DMS 273 (cell line): ENCODE measurements around the gene CDAN1.
"Not testable (repeated sequence)": the region's sequence is repeated elsewhere in the genome, so short reads cannot be mapped to it uniquely, and the experiment has no call there.

Experiments
- DNase-seq: peaks from one replicate; lab custom pipeline; 2025; ENCODE audit not compliant: unreplicated experiment; lab: John Stamatoyannopoulos, UW

CDAN1 gene

DNA sequence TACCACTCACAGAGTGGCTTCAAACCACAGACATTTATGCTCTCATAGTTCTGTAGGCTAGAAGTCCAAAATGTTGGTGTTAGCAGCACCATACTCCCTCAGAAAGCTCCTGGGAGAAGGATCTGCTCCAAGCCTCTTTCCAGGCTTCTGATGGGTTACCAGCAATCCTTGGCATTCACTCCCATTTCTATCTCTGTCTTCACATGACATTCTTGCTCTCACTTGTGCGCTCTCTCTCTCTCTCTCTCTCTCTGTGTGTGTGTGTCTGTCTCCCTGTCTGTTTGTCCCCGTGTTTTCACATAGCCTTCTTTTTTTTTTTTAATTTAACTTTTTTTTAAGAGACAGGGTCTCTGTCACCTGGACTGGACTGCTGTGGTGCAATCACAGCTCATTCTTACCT lies 26.3 kb downstream of the CDAN1 start:
- no peak for DNase-seq

DNA sequence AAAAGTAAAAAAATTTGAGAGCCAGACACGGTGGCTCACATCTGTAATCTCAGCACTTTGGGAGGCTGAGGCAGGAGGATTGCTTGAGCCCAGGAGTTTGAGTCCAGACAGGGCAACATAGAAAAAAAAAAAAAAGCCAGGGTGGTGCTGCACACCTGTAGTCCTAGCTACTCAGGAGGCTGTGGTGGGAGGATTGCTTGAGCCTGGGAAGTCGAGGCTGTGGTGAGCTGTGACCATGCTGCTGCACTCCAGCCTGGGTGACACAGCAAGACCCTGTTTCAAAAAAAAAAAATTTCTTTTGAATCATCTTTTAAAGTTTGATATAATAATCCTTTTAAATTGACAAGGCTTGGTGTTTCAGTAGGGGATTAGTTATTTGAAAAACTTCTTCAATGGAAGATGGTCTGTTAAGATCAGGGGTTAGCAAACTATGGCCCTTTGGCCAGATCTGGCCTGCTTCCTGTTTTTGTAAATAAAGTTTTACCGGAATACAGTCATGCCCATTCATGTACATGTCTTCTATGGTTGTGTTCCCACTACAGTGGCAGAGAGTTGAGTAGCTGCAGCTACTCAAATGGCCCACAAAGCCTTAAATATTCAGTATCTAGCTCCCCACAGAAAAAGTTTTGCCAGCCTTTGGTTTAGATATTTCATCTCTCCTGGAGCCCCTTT lies 28.9 kb downstream of the CDAN1 start:
- DNase-seq, result no peak

DNA sequence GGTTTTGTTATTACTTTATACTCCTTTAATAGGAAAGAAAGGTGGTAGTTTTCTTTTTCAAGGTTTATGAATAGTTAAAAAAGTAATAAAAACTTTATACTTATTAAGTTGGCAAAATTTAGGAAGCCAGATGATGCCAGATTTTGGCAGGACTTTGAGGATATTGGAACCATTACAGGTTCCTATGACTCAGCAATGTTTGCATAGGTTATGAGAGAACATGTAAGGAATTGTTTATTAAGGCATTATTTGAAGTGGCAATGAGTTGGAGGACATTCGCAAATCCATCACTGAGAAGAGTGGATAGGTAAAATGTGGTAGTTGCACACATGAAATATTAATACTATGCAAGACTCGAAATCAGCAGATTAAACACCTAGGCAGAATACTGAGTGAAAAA lies 29.9 kb downstream of the CDAN1 start:
- no peak for DNase-seq

DNA sequence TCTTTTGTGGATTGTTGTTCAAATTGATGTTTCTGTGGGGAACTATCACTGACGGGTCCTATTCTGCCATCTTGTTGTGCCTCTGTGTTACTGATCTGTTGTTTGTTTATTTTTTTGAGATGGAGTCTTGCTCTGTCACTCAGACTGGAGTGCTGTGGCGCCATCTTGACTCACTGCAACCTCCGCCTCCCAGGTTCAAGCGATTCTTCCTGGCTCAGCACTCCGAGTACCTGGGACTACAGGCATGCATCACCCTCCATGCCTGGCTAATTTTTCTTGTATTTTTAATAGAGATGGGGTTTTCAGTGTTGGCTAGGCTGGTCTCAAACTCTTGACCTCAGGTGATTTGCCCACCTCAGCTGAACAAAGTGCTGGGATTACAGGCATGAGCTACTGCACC lies 31.6 kb downstream of the CDAN1 start:
- no peak for DNase-seq

DNA sequence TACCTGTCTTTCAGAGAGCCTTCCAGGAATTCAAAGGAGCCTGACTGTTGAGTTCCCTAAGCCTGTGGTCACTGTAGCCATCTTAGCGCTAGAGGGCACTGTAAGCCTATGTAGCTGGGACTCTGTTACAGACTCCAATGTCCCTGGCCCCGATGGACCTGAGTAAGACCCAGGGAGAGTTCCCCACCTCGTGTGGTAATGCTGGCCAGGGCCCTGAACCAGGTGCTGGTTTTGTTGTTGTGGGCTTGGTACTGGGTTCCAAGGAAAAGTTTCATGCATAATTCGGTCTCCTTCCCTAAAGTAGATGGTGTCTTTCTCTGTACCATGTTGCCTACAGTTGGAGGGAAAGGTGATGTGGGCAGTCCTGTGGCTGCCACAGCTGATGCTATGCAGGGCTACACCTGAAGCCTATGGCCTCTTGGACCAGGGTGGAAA lies 32.4 kb downstream of the CDAN1 start:
- peak; percentile 77 for DNase-seq

DNA sequence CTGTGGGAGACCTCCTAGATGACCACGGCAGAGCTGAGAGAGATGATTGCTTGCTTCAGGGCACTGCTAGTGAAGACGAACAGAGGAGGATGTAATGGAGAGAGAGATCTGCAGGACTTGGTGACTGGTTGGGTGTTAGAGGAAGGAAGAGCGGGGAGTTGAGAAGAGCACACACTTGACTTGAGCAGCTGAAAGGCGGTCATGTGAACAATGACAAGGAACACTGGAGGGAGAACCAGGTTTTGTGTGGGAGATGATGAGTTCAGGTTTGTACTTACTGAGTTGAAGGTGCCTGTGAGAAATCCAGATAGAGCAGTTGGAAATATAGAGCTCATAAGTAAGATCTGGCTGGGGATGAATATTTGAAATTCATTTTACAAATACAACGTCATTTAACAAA lies 40.3 kb downstream of the CDAN1 start:
- no peak for DNase-seq

DNA sequence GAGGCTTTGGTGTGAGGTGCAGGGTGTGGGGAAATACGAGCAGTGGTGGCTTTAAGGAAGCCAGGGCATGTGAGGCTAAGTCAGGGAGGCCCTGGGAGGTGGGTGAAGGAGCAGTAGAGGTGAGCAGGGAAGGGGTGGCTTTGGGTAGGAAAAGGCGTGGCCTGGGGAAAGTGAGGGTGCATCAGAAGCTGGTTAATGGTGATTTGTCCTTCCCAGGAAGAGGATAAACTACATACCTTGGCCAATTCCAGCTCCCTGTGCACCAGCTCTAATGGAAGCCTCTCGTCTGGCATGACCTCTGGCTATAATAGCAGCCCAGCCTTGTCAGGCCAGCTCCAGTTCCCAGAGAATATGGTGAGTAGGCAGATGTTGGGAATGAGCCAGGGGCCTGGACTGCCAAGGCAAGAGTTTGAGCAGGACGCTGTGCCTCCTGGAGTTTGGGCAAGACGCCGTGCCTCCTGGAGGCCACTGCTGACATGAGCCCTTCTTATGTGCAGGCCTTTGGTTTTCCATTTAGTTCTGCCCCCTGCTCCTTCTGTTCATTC lies 41.3 kb downstream of the CDAN1 start:
- DNase-seq, result peak; percentile 2

DNA sequence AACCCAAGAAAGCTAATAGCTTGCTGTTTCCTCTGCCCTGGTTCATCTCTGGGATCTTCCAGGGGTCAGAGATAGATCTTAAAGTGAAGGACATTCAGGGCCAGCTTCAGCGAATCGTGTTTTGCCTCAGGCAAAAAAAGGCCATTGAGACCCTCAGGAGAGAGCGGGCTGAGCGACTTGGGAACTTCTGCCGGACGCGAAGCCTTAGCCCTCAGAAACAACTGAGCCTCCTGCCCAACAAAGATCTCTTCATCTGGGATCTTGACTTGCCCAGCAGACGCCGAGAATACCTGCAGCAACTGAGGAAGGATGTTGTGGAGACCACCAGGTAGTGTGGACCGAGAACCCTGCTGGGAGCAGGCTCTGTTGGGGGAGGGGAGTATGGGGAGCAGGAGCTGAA lies 42.5 kb downstream of the CDAN1 start:
- no peak for DNase-seq

DNA sequence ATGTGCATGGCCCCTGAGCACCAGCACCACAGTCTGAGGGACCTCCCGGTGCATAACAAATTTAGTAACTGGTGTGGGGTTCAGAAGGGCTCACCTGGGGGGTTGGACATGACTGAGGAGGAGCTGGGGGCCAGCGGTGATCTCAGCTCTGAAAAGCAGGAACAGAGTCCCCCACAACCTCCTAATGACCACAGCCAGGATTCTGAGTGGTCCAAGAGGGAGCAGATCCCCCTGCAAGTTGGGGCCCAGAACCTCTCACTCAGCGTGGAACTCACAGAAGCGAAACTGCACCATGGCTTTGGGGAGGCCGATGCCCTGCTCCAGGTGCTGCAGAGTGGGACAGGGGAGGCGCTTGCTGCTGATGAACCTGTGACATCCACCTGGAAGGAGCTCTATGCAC lies 43.0 kb downstream of the CDAN1 start:
- DNase-seq, result no peak

DNA sequence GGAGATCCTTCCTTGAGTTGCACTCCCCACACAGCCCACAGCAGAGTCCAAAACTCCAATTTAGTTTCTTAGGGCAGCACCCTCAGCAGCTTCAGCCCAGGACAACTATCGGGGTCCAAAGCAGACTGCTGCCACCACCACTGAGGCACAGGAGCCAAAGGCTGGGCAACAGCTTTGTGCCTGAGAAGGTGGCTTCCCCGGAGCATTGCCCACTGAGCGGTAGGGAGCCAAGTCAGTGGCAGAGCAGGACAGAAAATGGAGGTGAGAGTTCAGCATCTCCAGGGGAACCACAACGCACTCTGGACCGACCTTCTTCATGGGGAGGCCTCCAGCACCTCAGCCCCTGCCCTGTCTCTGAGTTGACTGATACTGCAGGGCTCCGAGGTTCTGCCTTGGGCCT lies 43.4 kb downstream of the CDAN1 start:
- DNase-seq, result no peak

DNA sequence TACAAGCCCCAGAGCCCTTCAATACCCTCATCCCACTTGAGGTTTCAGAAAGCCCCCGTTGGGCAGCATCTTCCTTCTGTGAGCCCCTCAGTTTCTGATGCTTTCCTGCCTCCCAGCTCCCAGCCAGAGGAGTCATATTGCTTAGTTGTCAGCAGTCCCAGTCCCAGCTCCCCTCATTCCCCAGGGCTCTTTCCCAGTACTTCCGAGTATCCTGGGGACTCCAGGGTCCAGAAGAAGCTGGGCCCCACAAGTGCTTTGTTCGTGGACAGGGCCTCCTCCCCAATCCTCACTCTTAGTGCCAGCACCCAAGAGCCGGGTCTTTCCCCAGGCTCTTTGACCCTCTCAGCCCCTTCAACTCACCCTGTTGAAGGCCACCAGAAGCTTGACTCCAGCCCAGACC lies 43.9 kb downstream of the CDAN1 start:
- DNase-seq, result no peak

DNA sequence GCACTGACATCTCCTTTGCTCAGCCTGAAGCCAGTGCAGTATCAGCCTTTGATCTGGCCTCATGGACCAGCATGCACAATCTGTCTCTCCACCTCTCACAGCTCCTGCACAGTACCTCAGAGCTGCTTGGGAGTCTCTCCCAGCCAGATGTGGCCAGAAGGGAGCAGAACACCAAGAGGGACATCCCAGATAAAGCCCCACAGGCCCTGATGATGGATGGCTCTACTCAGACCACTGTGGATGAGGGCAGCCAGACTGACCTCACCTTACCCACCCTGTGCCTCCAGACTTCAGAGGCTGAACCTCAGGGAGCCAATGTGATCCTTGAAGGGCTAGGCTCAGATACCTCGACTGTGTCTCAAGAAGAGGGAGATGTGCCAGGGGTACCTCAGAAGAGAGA lies 44.4 kb downstream of the CDAN1 start:
- DNase-seq, result no peak

DNA sequence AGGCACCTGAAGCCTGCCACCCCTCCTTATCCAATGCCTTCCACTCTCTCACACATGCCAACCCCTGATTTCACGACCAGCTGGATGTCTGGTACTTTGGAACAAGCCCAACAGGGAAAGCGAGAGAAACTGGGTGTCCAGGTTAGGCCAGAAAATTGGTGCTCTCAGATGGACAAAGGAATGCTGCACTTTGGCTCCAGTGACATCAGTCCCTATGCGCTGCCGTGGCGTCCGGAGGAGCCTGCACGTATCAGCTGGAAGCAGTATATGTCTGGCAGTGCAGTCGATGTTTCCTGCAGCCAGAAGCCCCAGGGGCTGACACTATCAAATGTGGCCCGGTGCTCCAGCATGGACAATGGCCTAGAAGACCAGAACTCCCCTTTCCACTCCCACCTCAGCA lies 45.2 kb downstream of the CDAN1 start:
- no peak for DNase-seq

DNA sequence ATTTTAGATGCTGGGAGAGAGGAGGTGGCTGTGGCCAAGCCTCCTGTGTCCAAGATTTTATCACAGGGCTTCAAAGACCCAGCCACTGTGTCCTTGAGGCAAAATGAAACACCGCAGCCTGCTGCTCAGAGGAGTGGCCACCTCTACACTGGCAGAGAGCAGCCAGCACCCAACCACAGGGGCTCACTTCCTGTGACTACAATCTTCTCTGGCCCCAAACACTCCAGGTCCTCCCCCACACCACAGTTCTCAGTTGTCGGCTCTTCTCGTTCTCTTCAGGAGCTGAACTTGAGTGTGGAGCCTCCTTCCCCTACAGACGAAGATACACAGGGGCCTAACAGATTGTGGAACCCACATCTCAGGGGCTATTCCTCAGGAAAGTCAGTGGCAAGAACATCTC lies 45.6 kb downstream of the CDAN1 start:
- no peak for DNase-seq

DNA sequence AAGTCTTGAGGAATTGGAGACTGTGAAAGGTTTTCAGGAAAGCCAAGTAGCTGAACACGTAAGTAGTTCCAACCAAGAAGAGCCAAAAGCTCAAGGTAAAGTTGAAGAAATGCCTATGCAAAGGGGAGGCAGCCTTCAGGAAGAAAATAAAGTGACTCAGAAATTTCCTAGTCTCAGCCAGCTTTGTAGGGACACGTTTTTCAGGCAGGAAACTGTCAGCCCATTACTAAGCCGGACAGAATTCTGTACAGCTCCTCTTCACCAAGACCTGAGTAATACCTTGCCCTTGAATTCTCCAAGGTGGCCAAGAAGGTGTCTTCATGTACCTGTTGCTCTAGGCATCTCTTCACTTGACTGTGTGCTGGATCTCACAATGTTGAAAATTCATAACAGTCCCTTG lies 48.6 kb downstream of the CDAN1 start:
- DNase-seq, result no peak

DNA sequence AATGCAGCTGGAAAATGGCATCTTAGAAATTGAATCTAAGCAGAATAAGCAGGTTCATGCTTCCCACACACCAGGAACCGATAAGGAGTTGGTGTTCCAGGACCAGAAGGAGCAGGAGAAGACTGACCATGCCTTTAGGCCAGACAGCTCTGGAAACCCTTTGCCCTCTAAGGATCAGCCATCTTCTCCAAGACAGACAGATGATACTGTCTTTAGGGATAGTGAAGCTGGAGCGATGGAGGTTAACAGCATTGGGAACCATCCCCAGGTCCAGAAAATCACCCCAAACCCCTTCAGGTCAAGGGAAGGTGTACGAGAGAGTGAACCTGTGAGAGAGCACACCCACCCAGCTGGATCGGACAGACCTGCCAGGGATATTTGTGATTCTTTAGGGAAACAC lies 49.2 kb downstream of the CDAN1 start:
- DNase-seq, result no peak

DNA sequence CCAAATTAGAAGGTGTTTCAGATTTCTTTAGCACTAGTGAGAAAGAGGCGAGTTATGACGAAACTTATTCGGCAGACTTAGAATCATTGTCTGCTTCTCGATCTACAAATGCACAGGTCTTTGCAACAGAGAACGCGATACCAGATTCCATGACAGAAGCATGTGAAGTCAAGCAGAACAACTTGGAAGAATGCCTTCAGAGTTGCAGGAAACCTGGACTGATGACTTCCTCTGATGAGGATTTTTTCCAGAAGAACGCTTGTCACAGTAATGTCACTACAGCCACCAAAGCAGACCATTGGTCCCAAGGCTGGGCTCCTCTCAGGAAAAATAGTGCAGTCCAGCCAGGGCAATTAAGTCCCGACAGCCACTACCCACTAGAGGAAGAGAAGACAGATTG lies 50.6 kb downstream of the CDAN1 start:
- DNase-seq, result no peak

DNA sequence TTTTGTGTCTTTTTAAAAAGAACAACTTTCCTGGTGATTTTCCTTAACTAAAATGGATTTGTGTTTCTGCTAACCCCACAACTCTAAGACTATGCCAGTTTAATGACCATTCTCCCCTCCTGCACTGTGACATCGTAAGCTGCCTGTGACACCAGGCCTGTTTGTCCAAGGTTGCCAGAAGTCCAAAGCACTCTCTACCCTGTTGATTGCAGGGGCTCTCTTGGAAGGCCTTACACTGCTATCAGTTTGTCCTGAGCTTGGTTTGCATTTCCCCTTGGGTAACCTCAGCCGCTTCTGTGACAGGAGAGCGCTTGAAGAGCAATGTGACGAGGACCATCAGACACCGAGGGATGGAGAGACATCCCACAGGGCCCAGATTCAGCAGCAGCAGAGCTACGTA lies 55.8 kb downstream of the CDAN1 start:
- DNase-seq, result no peak

DNA sequence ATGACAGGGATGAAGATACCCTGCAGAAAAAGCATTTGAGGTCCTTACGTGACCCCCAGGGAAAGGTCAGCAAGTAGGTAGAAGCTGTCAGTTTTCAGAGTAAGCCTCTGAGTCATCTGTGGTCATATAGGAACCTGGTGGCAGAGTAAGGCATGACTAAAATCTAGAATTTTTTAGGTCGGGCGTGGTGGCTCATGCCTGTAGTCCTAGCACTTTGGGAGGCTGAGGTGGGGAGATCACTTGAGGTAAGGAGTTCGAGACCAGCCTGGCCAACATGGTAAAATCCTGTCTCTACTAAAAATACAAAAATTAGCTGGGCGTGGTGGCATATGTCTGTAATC lies 56.8 kb downstream of the CDAN1 start:
- DNase-seq, result not testable (repeated sequence)

DNA sequence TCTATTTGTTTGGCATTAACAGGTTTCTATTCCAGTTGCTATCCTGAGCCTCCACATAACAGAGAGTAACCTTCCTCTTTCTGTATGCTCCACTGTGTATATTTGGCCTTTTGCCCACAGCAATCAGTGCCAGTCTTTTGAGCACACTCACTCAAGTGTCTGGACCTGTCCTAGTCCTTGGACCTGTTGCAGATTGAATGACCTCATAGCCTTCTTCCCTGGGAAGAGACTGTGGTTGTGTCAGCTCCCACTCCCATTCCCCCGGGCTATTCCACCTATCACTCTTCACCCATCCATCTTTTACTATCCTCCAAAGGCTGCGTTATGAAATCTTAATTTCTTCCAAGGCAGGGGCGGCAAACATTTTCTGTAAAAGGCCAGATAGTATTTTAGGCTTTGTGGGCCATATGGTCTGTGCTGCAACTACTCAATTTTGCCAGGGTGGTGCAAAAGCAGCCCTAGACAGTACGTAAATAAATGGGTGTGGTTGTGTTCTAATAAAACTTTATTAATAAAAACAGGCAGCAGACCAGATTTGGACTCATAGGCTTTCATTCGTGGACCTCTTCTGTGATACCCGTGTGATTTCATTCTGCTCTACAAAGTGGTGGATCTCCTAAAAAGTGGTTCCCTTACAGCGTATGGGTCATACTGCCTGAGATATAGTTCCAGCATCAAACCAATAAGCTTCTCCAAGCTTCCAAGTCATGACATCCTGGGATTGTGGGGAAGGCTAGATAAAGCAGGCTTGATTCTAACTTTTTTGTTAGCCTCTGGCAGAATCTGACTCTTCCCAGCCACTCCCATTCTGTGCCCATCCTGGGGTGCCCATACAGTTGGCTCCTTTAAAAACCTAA lies 57.4 kb downstream of the CDAN1 start:
- peak; percentile 23 for DNase-seq

DNA sequence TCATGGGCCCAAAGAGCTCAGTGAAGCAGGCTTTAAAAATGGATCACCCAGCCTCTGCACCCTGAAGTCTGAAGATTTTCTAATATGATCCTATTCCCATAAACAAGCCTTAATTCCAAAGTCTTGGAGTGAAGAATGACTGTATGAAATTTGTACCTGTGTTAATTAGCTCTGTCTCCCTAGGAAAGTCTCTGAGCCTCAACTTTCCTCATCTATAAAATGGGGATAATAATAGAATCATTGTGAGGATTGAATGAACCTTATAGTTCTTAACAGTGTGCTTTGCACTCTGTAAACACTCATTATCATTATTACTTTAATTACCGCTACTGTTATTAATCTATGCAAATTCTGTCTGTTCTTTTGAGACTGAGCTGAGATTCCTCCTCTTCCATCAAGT lies 61.9 kb downstream of the CDAN1 start:
- DNase-seq, result no peak

DNA sequence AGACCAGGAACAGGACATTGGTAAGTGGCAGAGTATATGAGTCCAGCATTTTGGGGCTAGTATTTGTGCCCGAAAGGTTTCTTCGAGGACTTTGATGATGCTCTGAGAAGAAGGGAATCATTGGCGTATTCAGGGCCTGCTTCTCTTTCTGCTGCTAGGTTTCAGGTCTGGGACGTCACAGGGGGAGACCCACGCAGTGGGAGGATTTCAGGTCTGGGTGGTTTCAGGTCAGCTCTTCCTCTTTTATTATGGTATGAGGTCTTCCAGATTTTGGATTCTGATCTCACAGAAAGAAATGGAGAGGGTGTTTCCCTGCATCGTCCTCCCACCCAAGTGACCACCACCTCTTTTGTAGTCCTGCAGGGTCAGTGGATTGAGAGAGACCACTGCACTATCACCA lies 62.5 kb downstream of the CDAN1 start:
- DNase-seq, result no peak
